HEK293 (cell line): ENCODE measurements around the gene ANO7.
A peak's percentile ranks its signal among the peaks of the same experiment; 100 is the strongest.

Source experiments
- GLI4 ChIP-seq: fragments of 450-650 bp; formaldehyde crosslinking; IDR thresholded peaks from 2 replicates; pipeline ENCODE4 v1.5.1; 2016; ENCODE audit warnings: missing biosample characterization, missing genetic modification characterization
- HOXA7 ChIP-seq: sonication (generic); formaldehyde crosslinking; IDR thresholded peaks from 2 replicates; pipeline ENCODE4 v1.8.1; 2022; ENCODE audit warnings: missing genetic modification reagents, borderline replicate concordance
- HOXD13 ChIP-seq: sonication (generic); formaldehyde crosslinking; IDR thresholded peaks from 2 replicates; pipeline ENCODE4 v1.8.0; 2022; ENCODE audit warnings: missing genetic modification reagents, borderline replicate concordance
- PATZ1 ChIP-seq: fragments of 450-650 bp; formaldehyde crosslinking; IDR thresholded peaks from 2 replicates; pipeline ENCODE4 v1.5.1; 2016; ENCODE audit warnings: missing biosample characterization, missing genetic modification characterization
- PRDM4 ChIP-seq: fragments of 450-650 bp; formaldehyde crosslinking; IDR thresholded peaks from 2 replicates; pipeline ENCODE4 v1.5.1; 2017; ENCODE audit warnings: missing biosample characterization, missing genetic modification characterization
- RBAK ChIP-seq: fragments of 450-650 bp; formaldehyde crosslinking; IDR thresholded peaks from 2 replicates; pipeline ENCODE4 v1.5.1; 2016; ENCODE audit warnings: missing biosample characterization, missing genetic modification characterization
- SP3 ChIP-seq: fragments of 450-650 bp; formaldehyde crosslinking; IDR thresholded peaks from 2 replicates; pipeline ENCODE4 v1.5.1; 2016; ENCODE audit warnings: missing biosample characterization, missing genetic modification characterization
- TSHZ1 ChIP-seq: fragments of 450-650 bp; formaldehyde crosslinking; IDR thresholded peaks from 2 replicates; pipeline ENCODE4 v1.5.1; 2016; ENCODE audit warnings: missing biosample characterization, missing genetic modification characterization, borderline replicate concordance
- ZBTB17 ChIP-seq: fragments of 450-650 bp; formaldehyde crosslinking; IDR thresholded peaks from 2 replicates; pipeline ENCODE4 v1.5.1; 2016; ENCODE audit warnings: missing biosample characterization, missing genetic modification characterization
- ZBTB21 ChIP-seq: fragments of 450-650 bp; formaldehyde crosslinking; IDR thresholded peaks from 2 replicates; pipeline ENCODE4 v1.5.1; 2017; ENCODE audit warnings: missing biosample characterization, missing genetic modification characterization
- ZBTB26 ChIP-seq: fragments of 450-650 bp; formaldehyde crosslinking; optimal IDR thresholded peaks from 2 replicates; pipeline ENCODE3; 2016; ENCODE audit warnings: missing biosample characterization, mild to moderate bottlenecking, missing genetic modification characterization
- ZIC2 ChIP-seq: fragments of 450-650 bp; formaldehyde crosslinking; IDR thresholded peaks from 2 replicates; pipeline ENCODE4 v1.5.1; 2016; ENCODE audit warnings: missing biosample characterization, missing genetic modification characterization
- ZNF112 ChIP-seq: fragments of 450-650 bp; formaldehyde crosslinking; IDR thresholded peaks from 2 replicates; pipeline ENCODE4 v1.5.0; 2017; ENCODE audit warnings: missing biosample characterization, missing genetic modification characterization
- ZNF132 ChIP-seq: fragments of 450-650 bp; formaldehyde crosslinking; IDR thresholded peaks from 2 replicates; pipeline ENCODE4 v1.5.1; 2017; ENCODE audit warnings: missing biosample characterization, missing genetic modification characterization, borderline replicate concordance
- ZNF133 ChIP-seq: fragments of 450-650 bp; formaldehyde crosslinking; IDR thresholded peaks from 2 replicates; pipeline ENCODE4 v1.5.1; 2016; ENCODE audit warnings: missing biosample characterization, missing genetic modification characterization
- ZNF140 ChIP-seq: fragments of 450-650 bp; formaldehyde crosslinking; IDR thresholded peaks from 2 replicates; pipeline ENCODE4 v1.5.1; 2016; ENCODE audit warnings: missing biosample characterization, missing genetic modification characterization
- ZNF169 ChIP-seq: fragments of 450-650 bp; formaldehyde crosslinking; IDR thresholded peaks from 2 replicates; pipeline ENCODE4 v1.5.1; 2016; ENCODE audit warnings: missing biosample characterization, missing genetic modification characterization
- ZNF239 ChIP-seq: fragments of 450-650 bp; formaldehyde crosslinking; IDR thresholded peaks from 2 replicates; pipeline ENCODE4 v1.5.1; 2016; ENCODE audit warnings: missing biosample characterization, missing genetic modification characterization
- ZNF311 ChIP-seq: fragments of 450-650 bp; formaldehyde crosslinking; IDR thresholded peaks from 2 replicates; pipeline ENCODE4 v1.5.1; 2017; ENCODE audit warnings: missing biosample characterization, missing genetic modification characterization, borderline replicate concordance
- ZNF335 ChIP-seq: fragments of 450-650 bp; formaldehyde crosslinking; conservative IDR thresholded peaks from 2 replicates; pipeline ENCODE4 v1.5.1; 2016; ENCODE audit warnings: missing biosample characterization, missing genetic modification characterization
- ZNF350 ChIP-seq: fragments of 450-650 bp; formaldehyde crosslinking; IDR thresholded peaks from 2 replicates; pipeline ENCODE4 v1.5.0; 2017; ENCODE audit warnings: missing biosample characterization, mild to moderate bottlenecking, missing genetic modification characterization
- ZNF529 ChIP-seq: fragments of 450-650 bp; formaldehyde crosslinking; IDR thresholded peaks from 2 replicates; pipeline ENCODE4 v1.5.1; 2017; ENCODE audit warnings: missing genetic modification characterization, missing biosample characterization; ENCODE audit not compliant: insufficient replicate concordance
- ZNF560 ChIP-seq: fragments of 450-650 bp; formaldehyde crosslinking; IDR thresholded peaks from 2 replicates; pipeline ENCODE4 v1.5.1; 2017; ENCODE audit warnings: missing biosample characterization, missing genetic modification characterization, borderline replicate concordance
- ZNF585B ChIP-seq: fragments of 450-650 bp; formaldehyde crosslinking; IDR thresholded peaks from 2 replicates; pipeline ENCODE4 v1.5.1; 2016; ENCODE audit warnings: missing biosample characterization, missing genetic modification characterization
- ZNF600 ChIP-seq: fragments of 450-650 bp; formaldehyde crosslinking; IDR thresholded peaks from 2 replicates; pipeline ENCODE4 v1.5.1; 2016; ENCODE audit warnings: missing biosample characterization, missing genetic modification characterization
- ZNF623 ChIP-seq: fragments of 450-650 bp; formaldehyde crosslinking; IDR thresholded peaks from 2 replicates; pipeline ENCODE4 v1.5.1; 2016; ENCODE audit warnings: missing biosample characterization, missing genetic modification characterization
- ZNF645 ChIP-seq: fragments of 450-650 bp; formaldehyde crosslinking; IDR thresholded peaks from 2 replicates; pipeline ENCODE4; 2016; ENCODE audit warnings: missing biosample characterization, missing genetic modification characterization
- ZNF664 ChIP-seq: fragments of 450-650 bp; formaldehyde crosslinking; IDR thresholded peaks from 2 replicates; pipeline ENCODE4 v1.5.1; 2016; ENCODE audit warnings: missing biosample characterization, missing genetic modification characterization
- ZNF701 ChIP-seq: fragments of 450-650 bp; formaldehyde crosslinking; IDR thresholded peaks from 2 replicates; pipeline ENCODE4 v1.5.1; 2016; ENCODE audit warnings: missing biosample characterization, missing genetic modification characterization
- ZNF707 ChIP-seq: fragments of 450-650 bp; formaldehyde crosslinking; IDR thresholded peaks from 2 replicates; pipeline ENCODE4 v1.5.1; 2016; ENCODE audit warnings: missing biosample characterization, missing genetic modification characterization
- ZSCAN30 ChIP-seq: fragments of 450-650 bp; IDR thresholded peaks from 2 replicates; pipeline ENCODE4 v1.5.1; 2018; ENCODE audit warnings: missing biosample characterization, mild to moderate bottlenecking, missing genetic modification characterization, moderate library complexity

Gene ANO7

GRCh38 chr2:241149925-241150659 is 38.4 kb upstream of the ANO7 start, which contains the start of gene PPP1R7 (continued):
- TF ChIP-seq PATZ1 (tag by site-specific recombination), result no peak; the same call in none of the 2 replicates
- TF ChIP-seq ZNF701 (tag by site-specific recombination), result no peak
- TF ChIP-seq ZNF112, result no peak
- no peak for TF ChIP-seq ZIC2 (tag by site-specific recombination)
- TF ChIP-seq TSHZ1 (tag by site-specific recombination), result no peak
- TF ChIP-seq ZNF585B (tag by site-specific recombination), result 0 out of 2 replicates have a peak, but pooled peaks have one; percentile 14
- no peak for TF ChIP-seq ZNF140 (tag by site-specific recombination)
- peak; percentile 55 for TF ChIP-seq ZSCAN30 (tag by site-specific recombination)
- TF ChIP-seq ZNF132 (tag by site-specific recombination), result no peak
- TF ChIP-seq ZNF133, result 0 out of 2 replicates have a peak, but pooled peaks have one; percentile 7
- TF ChIP-seq ZNF707 (tag by site-specific recombination), result no peak
- TF ChIP-seq ZNF664 (tag by site-specific recombination), result no peak
- TF ChIP-seq ZNF623 (tag by site-specific recombination), result no peak
- TF ChIP-seq ZNF311 (tag by site-specific recombination), result no peak
- no peak for TF ChIP-seq HOXD13 (CRISPR knock-in tag)
- peak; percentile 93 for TF ChIP-seq ZBTB17 (tag by site-specific recombination)
- 0 out of 2 replicates have a peak, but pooled peaks have one; percentile 34 for TF ChIP-seq ZNF645 (tag by site-specific recombination)
- TF ChIP-seq GLI4 (tag by site-specific recombination), result 0 out of 2 replicates have a peak, but pooled peaks have one; percentile 50
- no peak for TF ChIP-seq HOXA7 (CRISPR knock-in tag)
- TF ChIP-seq ZBTB21 (tag by site-specific recombination), result no peak; the same call in 1 of the 2 replicates
- TF ChIP-seq ZBTB26 (tag by site-specific recombination), result peak; percentile 79
- TF ChIP-seq ZNF169 (tag by site-specific recombination), result no peak
- TF ChIP-seq ZNF350 (tag by site-specific recombination), result no peak
- 0 out of 2 replicates have a peak, but pooled peaks have one; percentile 62 for TF ChIP-seq ZNF239 (tag by site-specific recombination)
- TF ChIP-seq RBAK (tag by site-specific recombination), result no peak
- TF ChIP-seq ZNF560, result no peak
- TF ChIP-seq ZNF335 (tag by site-specific recombination), result peak; percentile 96
- TF ChIP-seq ZNF600, result peak; percentile 97
- no peak for TF ChIP-seq ZNF529 (tag by site-specific recombination)
- TF ChIP-seq SP3 (tag by site-specific recombination), result peak; percentile 64
- TF ChIP-seq PRDM4 (tag by site-specific recombination), result no peak
